ENCODE results near the gene RIPK4.

GRCh38 chr21:41745971-41746743, 20.7 kb downstream of the RIPK4 start:
- TF ChIP-seq CTCF (IDR thresholded peaks at IDR 0.05) = no peak
- no peak for TF ChIP-seq ZNF232 (CRISPR knock-in tag; IDR thresholded peaks at IDR 0.05)
